NCI-H2171 treated with DMSO at 0.1 percent for 48 hours (cell line): ENCODE data around the gene NCOA4.
"Not testable (repeated sequence)": the region's sequence is repeated elsewhere in the genome, so short reads cannot be mapped to it uniquely, and the experiment has no call there.

Experiments
- DNase-seq: peaks from one replicate; lab custom pipeline; 2025; lab: John Stamatoyannopoulos, UW

NCOA4 gene

GRCh38 chr10:46019569-46020343 lies 10.7 kb downstream of the NCOA4 start:
- DNase-seq = no peak

GRCh38 chr10:46019177-46019528 lies 11.3 kb downstream of the NCOA4 start:
- no peak for DNase-seq

DNA sequence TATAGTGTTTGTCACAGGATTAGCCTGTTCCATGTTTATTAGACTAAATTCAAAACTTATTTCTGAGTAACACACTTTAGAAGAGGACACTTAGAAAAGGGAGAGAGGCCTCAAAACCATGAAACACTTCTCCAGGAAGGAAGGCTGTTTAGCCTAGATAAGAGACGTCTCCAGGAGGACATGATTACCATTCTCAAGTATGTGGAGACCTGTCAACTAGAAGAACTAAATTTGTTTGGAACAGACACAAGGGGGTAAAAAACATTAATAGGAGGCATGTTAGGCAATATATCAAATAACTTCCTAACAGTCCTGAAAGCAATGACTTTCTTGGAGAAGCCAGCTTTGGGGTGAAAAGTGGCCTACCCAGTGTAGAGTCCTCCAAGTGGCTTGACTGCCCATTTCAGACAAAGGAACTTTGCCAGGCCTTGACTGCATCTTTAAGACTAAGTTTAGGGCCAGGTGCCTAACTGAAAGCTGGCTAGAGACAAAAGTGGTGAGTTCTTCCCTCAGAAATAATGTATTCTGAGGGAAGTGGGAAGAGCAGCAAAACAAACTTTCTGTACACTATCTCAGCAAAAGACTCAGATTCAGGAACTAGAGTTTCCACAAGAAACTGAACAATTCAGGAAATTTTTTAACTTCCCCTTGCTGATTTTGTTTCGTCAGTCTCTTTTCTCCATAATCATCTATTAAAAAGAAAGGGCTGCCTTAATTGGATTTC lies 11.8 kb downstream of the NCOA4 start:
- no peak for DNase-seq

- DNase-seq = no peak
Measured at GRCh38 chr10:46017733-46018132, 12.7 kb downstream of the NCOA4 start.

GRCh38 chr10:46016811-46017210 lies 13.6 kb downstream of the NCOA4 start:
- no peak for DNase-seq

GRCh38 chr10:46016190-46016589 lies 14.2 kb downstream of the NCOA4 start:
- no peak for DNase-seq

GRCh38 chr10:46014683-46015405 lies 15.6 kb downstream of the NCOA4 start:
- no peak for DNase-seq

GRCh38 chr10:46014206-46014605 lies 16.2 kb downstream of the NCOA4 start:
- no peak for DNase-seq

GRCh38 chr10:46012746-46013145 lies 17.7 kb downstream of the NCOA4 start:
- no peak for DNase-seq

DNA sequence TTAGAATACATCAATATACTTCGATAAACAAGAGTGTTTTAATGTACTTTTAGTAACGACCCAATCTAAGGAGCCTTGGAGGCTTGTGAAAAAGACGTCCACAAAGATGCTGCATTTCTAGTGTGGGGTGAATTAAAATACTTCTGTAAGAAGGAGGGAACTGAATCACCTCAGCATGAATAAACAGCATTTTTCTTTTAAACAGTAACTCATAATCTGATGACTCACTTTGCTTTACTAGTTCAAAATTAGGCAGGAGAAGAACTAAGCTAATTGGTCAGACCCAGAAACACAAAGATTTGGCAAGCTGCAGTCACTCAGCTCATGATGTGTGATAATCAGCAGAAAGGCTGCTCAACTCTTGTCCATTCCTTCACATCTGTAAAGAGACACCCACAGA lies 24.2 kb downstream of the NCOA4 start:
- DNase-seq = no peak

GRCh38 chr10:46005383-46005782 lies 25.0 kb downstream of the NCOA4 start:
- no peak for DNase-seq

- no peak for DNase-seq
Measured at GRCh38 chr10:46004963-46005362, 25.5 kb downstream of the NCOA4 start.

DNA sequence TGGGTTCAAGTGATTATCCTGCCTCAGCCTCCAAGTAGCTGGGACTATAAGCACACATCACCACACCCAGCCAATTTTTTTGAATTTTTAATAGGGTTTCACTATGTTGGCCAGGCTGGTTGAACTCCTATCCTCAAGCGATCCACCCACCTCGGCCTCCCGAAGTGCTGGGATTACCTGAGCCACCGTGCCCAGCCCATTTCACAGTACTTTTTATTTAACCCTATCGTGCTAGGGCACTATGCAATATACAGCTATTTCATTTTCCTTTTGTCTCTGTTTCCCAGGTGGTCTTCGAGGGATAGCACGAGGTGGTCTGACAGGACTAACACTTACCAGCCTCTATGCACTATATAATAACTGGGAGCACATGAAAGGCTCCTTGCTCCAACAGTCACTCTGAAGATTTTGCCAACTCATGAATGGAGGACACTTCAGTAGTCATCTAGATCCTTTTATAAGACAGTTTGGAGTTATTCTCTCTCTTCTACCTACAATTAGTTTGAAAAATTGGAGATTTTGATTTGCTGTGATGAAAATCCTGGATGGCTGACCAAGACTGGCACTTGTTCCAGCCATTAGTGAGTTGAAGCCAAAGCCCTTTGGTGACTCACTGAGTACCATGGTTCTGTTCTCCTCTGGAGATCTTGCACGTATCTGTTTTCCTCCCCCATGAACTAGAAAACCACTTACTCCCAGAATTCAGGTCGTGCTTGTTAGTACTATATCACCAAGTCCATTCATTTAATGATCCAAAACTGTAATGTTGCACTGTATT lies 27.3 kb downstream of the NCOA4 start:
- no peak for DNase-seq

DNA sequence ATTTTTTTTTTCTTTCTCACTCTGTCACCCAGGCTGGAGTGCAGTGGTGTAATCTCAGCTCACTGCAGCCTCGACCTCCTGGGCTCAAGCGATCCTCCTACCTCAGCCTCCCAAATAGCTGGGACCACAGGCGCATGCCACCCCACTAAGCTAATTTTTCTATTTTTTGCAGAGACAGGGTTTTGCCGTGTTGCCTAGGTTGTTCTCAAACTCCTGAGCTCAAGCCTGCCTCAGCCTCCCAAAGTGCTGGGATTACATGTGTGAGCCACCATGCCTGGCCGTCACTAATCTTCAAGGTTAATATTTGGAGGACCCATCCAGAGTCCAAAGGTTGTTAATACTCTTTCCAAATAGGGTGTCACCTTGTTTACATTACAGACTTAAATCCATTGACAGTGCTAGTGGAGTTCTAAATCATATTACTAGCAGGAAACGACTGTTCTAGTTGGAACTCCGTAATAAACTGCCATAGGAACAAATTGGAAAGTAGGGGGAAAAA lies 28.2 kb downstream of the NCOA4 start:
- DNase-seq = not testable (repeated sequence)

GRCh38 chr10:46001187-46001756 lies 29.2 kb downstream of the NCOA4 start:
- DNase-seq = no peak

GRCh38 chr10:46000538-46000937 lies 29.9 kb downstream of the NCOA4 start:
- no peak for DNase-seq

DNA sequence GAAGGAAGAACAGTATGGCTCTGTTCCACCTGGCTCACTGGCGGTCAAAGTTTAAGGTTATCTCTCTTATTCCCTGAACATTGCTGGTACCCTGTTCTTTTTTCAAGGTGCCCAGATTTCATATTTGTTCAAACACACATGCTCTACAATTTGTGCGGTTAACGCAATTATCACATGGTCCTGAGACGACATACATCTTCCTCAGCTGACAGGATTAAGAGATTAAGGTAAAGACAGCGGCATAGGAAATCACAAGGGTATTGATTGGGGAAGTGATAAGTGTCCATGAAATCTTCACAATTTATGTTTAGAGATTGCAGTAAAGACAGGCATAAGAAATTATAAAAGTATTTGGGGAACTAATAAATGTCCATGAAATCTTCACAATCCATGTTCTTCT lies 30.5 kb downstream of the NCOA4 start:
- DNase-seq = not testable (repeated sequence)

DNA sequence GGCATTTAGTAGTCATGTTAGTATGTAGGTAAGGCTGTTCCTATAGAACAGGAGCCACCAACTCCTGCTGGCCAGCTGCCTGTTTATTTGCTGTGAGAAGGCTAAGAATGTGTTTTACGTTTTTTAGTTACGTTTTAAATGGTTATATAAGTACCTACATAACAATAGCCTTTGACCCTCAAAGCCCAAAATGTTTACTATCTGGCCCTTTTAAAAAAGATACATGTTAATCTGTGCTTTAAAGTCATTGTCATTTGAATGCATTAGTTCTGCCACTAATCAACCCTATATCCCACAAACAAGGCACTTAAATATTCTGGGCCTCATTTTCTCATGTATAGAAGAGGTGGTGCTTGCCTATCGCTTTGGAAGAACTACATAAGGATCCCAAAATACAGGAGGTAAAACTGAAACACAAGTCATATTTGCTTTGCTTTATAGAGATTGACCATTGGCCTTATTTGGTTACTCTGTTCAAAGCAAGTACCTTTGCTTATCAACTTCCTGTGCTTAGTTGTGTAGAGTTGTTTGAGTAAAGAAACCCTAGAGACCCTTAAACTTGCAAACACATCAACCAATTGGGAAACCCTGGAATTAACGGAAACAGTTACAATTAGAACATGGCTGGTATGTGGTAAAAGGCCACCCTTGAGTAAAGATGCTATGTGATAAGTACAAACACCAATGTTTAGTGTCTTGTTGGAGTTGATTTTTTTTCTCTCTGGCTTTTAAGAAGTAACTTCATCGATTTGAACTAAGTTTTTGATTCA lies 32.2 kb downstream of the NCOA4 start:
- no peak for DNase-seq

DNA sequence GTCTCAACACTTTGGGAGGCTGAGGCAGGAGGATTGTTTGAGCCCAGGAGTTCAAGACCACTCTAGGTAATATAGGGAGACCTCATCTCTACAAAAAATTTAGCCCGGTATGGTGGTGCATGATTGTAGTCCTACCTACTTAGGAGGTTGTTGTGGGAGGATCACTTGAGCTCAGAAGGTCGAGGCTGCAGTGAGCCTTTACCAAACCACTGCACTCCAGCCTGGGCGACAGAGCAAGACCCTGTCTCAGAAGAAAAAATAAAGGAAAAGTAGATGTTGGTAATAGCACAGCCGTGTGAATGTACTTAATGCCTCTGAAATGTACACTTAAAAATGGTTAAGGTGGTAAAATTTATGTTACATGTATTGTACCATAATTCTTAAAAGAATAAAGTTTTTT lies 32.9 kb downstream of the NCOA4 start:
- no peak for DNase-seq

DNA sequence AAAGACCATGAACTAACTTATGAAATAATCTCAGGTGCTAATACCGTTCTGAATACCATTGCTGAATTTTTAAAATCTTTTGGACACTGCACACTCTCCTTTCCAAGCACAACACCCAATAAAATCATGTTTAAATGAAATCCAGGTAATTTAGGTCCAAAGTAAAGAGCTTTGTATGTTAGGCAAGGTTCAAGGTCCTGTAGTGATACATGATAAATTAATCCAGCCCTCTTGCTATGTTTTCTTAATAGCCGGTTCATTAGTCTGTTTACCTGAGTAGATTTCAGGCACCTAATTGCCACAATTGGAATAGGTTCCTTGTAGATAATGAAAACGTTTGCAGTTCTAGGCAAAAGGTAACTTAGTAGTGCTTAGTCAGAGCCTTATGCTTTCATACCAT lies 44.8 kb downstream of the NCOA4 start:
- not testable (repeated sequence) for DNase-seq

- DNase-seq = not testable (repeated sequence)
Measured at GRCh38 chr10:45984473-45984872, 46.0 kb downstream of the NCOA4 start.
